Liver (tissue), 3 donors: Measurements from ENCODE around the gene SEMA6D.

ENCODE experiments used
- GABPA ChIP-seq, 2 donors: IDR thresholded peaks in 1 of 2; conservative IDR thresholded peaks in 1 of 2; 2 replicates each; pipeline ENCODE4 v1.6.1; 2016; ENCODE audit warnings: antibody characterized with exemption in 2 of 2, mild to moderate bottlenecking in 1 of 2, moderate library complexity in 1 of 2
- YY1 ChIP-seq: IDR thresholded peaks from 2 replicates; pipeline ENCODE4 v1.6.1; 2016; ENCODE audit warnings: antibody characterized with exemption, mild to moderate bottlenecking
- TF ChIP-seq, protein P1 (sequence below): fragments of 150-350 bp; IDR thresholded peaks from 2 replicates; pipeline ENCODE4 v1.5.1; 2017; ENCODE audit warnings: improper control_type of control experiment, low read depth, low read length; ENCODE audit not compliant: missing input control
- donor health status: healthy.
- donor health status: healthy.

DNA sequence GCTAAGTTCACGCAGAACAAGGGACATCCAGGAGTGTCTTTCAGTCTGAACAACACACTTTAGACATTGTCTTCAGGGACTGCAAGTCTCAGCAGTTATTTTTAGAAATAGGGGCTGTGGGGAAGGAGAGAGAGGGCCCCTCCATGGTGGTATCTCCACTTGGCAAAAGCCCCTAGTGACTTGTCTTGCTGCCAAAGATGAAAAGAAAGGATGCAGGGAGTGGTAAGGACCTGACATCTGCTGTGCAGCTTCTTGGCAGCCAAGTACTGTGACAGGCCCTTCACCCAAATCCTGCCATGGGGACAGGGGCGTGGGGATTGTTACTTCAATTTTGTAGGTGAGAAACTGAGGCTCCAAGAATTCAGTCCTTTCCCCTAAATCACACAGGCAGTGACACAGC is 21.0 kb upstream of the SEMA6D start:
- no peak for TF ChIP-seq GABPA (IDR thresholded peaks at IDR 0.05 in 1 of 2, conservative IDR thresholded peaks at IDR 0.05 in 1 of 2)
- TF ChIP-seq, protein P1, sequence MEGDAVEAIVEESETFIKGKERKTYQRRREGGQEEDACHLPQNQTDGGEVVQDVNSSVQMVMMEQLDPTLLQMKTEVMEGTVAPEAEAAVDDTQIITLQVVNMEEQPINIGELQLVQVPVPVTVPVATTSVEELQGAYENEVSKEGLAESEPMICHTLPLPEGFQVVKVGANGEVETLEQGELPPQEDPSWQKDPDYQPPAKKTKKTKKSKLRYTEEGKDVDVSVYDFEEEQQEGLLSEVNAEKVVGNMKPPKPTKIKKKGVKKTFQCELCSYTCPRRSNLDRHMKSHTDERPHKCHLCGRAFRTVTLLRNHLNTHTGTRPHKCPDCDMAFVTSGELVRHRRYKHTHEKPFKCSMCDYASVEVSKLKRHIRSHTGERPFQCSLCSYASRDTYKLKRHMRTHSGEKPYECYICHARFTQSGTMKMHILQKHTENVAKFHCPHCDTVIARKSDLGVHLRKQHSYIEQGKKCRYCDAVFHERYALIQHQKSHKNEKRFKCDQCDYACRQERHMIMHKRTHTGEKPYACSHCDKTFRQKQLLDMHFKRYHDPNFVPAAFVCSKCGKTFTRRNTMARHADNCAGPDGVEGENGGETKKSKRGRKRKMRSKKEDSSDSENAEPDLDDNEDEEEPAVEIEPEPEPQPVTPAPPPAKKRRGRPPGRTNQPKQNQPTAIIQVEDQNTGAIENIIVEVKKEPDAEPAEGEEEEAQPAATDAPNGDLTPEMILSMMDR: no peak
- no peak for TF ChIP-seq YY1
